PFSK-1 (cell line): ENCODE measurements around the gene CBL.

Experiments used
- FOXP2 ChIP-seq: optimal IDR thresholded peaks from 2 replicates; pipeline ENCODE3; 2011; ENCODE audit warnings: borderline replicate concordance, control low read depth, inconsistent platforms; ENCODE audit not compliant: insufficient read depth; ENCODE audit errors: extremely low read length, extremely low read depth
- POLR2AphosphoS5 ChIP-seq: IDR thresholded peaks from 2 replicates; pipeline ENCODE4 v1.6.1; 2012; ENCODE audit warnings: low read depth, mild to moderate bottlenecking, control low read depth, low read length, moderate library complexity
- SIN3A ChIP-seq: IDR thresholded peaks from 2 replicates; pipeline ENCODE4 v1.6.1; 2012; ENCODE audit warnings: mild to moderate bottlenecking, low read length, moderate library complexity, borderline replicate concordance; ENCODE audit not compliant: insufficient read depth
- TAF1 ChIP-seq: IDR thresholded peaks from 2 replicates; pipeline ENCODE4 v1.6.1; 2012; ENCODE audit warnings: low read length, control low read depth, borderline replicate concordance; ENCODE audit not compliant: insufficient read depth
- TF ChIP-seq, protein P1 (sequence below), 2 experiments: IDR thresholded peaks; 2 replicates each; pipeline versions ENCODE4 v1.6.1 to v1.8.0; 2011 to 2012; ENCODE audit warnings: low read depth in 2 of 2, low read length in 2 of 2, control low read depth in 1 of 2, inconsistent platforms in 1 of 2, mild to moderate bottlenecking in 1 of 2, moderate library complexity in 1 of 2; ENCODE audit not compliant: insufficient read depth in 1 of 2

CBL gene

DNA sequence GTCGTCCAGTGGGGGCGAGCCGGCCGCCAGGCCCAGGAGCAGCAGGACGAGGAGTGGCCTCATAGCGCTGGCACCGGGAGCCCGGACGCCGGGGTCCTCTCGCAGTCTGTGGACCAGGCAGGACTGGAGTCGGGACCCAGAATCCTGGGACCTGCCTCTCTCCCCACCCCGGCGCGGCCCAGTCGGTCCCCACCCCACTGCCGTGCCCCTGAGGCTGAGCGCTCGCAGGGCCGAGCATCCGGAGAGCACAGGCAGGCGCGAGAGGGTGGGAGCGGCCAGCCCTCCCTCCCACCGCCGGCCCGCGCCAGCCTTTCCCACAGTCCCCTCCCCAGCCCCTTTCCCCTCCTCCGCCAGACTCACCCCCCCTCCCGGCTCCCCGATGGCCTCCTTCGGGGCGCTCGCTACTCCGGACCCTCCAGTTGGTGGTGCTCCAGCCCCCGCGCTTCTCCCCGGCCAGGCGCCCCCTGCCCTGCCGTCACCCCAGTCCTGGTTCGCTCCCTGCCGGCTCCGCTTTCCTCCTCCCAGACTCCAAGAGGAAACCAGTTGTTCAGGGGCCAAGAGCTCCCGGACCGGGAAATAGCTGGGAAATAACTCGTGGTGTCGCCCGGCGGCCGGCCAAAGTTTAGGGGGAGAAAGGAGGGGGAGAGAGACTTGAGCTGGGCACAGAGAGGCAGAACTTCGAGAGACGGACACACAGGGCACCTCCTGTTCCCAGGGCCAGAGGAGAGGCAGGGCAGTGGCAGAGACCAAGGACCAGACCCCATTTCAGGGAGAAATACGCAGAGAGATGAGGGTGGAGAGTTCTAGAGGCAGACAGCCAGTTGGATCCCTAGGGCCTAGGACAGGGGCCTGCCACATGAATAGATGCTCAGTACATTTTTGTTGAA is 134.4 kb downstream of the CBL start, which contains the start of gene C1QTNF5:
Gene C1QTNF5 (minus strand): TSS at position 549 of the 887 bp plus-strand sequence. CDS start 486 bp downstream, at position 63.
- TF ChIP-seq SIN3A (no peak), TAF1 (no peak), POLR2AphosphoS5 (no peak), FOXP2 (no peak)
- TF ChIP-seq, protein P1, sequence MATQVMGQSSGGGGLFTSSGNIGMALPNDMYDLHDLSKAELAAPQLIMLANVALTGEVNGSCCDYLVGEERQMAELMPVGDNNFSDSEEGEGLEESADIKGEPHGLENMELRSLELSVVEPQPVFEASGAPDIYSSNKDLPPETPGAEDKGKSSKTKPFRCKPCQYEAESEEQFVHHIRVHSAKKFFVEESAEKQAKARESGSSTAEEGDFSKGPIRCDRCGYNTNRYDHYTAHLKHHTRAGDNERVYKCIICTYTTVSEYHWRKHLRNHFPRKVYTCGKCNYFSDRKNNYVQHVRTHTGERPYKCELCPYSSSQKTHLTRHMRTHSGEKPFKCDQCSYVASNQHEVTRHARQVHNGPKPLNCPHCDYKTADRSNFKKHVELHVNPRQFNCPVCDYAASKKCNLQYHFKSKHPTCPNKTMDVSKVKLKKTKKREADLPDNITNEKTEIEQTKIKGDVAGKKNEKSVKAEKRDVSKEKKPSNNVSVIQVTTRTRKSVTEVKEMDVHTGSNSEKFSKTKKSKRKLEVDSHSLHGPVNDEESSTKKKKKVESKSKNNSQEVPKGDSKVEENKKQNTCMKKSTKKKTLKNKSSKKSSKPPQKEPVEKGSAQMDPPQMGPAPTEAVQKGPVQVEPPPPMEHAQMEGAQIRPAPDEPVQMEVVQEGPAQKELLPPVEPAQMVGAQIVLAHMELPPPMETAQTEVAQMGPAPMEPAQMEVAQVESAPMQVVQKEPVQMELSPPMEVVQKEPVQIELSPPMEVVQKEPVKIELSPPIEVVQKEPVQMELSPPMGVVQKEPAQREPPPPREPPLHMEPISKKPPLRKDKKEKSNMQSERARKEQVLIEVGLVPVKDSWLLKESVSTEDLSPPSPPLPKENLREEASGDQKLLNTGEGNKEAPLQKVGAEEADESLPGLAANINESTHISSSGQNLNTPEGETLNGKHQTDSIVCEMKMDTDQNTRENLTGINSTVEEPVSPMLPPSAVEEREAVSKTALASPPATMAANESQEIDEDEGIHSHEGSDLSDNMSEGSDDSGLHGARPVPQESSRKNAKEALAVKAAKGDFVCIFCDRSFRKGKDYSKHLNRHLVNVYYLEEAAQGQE (IDR thresholded peaks at IDR 0.05; ENCODE audit: insufficient read depth in 1 of 2, low read depth in 2 of 2, low read length in 2 of 2): no peak

DNA sequence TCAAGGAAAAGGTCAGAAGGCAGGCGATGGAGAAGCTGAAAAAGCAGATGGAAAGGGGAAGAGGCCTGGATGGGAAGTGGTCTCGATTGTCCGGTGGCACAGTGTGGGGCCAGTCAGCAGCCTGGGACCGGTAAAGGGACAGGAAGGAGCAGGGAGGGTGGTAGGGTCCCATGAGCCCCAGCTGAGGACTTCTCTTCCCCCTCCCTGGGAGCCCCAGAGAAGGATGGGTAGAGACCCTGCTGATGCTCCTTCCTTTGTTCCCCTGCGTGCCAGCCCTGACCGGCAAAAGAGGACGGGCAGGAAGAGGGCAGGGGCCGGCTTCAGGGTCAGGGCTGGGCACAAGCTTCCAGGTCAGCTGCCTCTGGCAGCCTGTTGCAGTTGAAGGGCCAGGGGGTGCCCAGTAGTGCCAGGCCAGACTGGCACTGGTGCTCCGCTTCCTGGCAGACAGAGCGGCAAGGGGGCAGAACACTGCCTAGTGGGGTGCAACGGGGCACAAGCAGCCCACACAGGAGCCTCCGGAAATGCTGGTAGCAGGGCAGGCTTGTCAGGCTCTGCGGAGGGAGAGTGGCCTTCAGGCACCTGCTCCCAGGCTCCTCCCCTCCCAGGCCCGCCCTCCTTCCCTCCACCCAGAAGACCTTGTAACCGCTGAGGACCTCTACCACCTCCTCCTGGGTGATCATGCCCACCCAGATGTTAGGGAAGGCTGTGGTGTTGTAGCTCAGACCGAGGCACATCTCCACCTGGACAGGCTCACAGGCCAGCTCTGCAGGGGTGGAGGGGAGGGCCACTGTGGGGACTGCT is 135.3 kb downstream of the CBL start:
- TF ChIP-seq TAF1 (no peak), POLR2AphosphoS5 (no peak)

DNA sequence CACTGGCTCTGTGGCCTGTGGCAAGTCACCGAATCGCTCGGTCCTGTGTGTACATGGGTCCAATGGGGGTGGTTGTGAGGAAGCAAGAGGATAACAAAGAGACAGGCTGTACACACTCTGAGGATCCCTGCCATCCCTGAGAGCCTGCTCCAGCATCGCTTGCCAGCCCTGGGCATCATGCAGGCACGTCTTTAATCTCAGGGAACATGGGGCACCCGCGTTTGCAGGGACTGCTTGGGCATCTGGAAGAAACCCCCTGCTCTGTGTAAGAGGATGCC is 135.8 kb downstream of the CBL start:
- TF ChIP-seq FOXP2: no peak
- TF ChIP-seq TAF1: no peak
- TF ChIP-seq SIN3A: no peak
- TF ChIP-seq, protein P1 (IDR thresholded peaks at IDR 0.05; ENCODE audit: insufficient read depth in 1 of 2, low read depth in 2 of 2, low read length in 2 of 2): no peak
- TF ChIP-seq POLR2AphosphoS5: no peak

DNA sequence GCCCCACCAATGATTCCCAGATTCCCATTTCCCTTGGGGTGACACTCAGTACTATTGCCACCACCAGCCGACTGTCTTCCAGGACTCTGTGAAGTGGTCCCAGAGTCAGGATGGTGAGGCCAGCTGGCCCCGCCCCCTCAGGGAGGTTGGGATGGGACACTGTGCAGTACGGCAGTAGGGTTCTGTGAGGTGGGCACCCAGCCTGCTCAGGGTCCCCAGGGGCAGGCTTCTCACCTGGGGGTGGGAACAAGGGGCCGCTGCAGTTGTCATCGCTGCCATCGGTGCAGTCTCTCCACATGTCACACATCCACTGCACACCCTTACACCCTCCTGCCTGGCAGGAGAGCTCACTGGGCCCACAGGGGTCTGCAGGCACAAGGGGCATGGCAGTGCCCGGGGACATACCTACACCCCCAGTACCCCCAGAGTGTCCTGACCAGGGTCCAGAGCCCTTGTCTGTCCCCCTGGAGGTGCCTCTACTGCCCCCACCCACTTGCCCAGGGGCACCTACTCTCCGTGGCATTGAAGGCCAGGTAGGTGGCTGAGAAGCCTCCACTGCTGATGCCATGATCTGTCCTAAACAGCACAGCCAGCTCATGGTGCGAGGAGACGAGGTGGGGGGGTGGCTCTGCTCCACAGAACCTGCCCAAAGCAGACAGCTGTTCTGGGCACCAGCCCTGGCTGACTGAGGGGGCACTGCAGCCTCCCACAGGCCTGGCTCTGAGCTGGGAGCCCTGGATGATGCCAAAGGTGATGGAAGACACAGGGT is 136.4 kb downstream of the CBL start:
- TF ChIP-seq SIN3A (no peak), FOXP2 (no peak), POLR2AphosphoS5 (no peak), TAF1 (no peak)
- TF ChIP-seq, protein P1 (IDR thresholded peaks at IDR 0.05; ENCODE audit: insufficient read depth in 1 of 2, low read depth in 2 of 2, low read length in 2 of 2): no peak

DNA sequence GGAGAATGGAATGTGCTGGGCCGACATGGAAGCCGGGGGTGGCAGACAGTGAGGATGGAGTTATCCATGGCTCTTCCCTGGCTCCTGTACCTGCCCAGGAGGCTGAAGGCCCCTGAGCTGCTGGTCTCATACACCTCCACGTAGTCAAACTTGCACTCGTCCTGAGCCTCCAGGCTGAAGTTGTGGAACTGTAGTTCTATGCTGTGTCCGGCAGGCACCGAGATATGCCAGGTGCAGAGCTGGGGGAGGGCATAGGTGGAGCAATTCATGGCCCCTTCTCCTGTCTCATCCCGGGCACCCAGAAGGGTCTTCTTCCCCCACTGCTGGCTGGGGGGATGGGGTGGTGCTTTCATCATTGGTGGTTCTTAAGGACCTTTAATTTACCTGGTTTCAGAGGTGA is 137.6 kb downstream of the CBL start:
- TF ChIP-seq POLR2AphosphoS5 (no peak), FOXP2 (no peak), SIN3A (no peak), TAF1 (no peak)
- TF ChIP-seq, protein P1 (IDR thresholded peaks at IDR 0.05; ENCODE audit: insufficient read depth in 1 of 2, low read depth in 2 of 2, low read length in 2 of 2): no peak
